Activated naive CD8-positive, alpha-beta T cell treated with anti-CD3 and anti-CD28 coated beads for 36 hours (primary cell): Measurements from ENCODE around the gene RIMBP3C. TPM values are rescaled to one million over a fixed set of nuclear protein-coding genes. Genes with fewer than 3 reads are reported as not detected.
"Not testable (repeated sequence)": the region's sequence is repeated elsewhere in the genome, so short reads cannot be mapped to it uniquely, and the experiment has no call there.

Experiments
- DNase-seq: peaks from one replicate; pipeline ENCODE4 v3.0.0; 2021
- H3K27ac Mint-ChIP-seq: one replicate; pipeline ENCODE4 v1.8.0; 2022; ENCODE audit warnings: mild to moderate bottlenecking, moderate library complexity, mixed read lengths
- H3K27me3 Mint-ChIP-seq: one replicate; pipeline ENCODE4 v1.8.0; 2022; ENCODE audit warnings: mild to moderate bottlenecking, mixed read lengths
- H3K36me3 Mint-ChIP-seq: one replicate; pipeline ENCODE4 v1.8.0; 2021; ENCODE audit warnings: mild to moderate bottlenecking, mixed read lengths
- H3K4me1 Mint-ChIP-seq: one replicate; pipeline ENCODE4 v1.8.0; 2021; ENCODE audit warnings: mixed read lengths
- H3K4me3 Mint-ChIP-seq: one replicate; pipeline ENCODE4 v1.8.0; 2022; ENCODE audit warnings: mild to moderate bottlenecking, moderate library complexity, mixed read lengths
- H3K9me3 Mint-ChIP-seq: one replicate; pipeline ENCODE4 v1.8.0; 2022; ENCODE audit warnings: mixed read lengths
- total RNA-seq, 2 experiments: library from RNA; stranded (reverse); gene quantifications; one replicate each; pipeline ENCODE4 v1.2.3, GENCODE V29; 2021

Gene RIMBP3C, protein sequence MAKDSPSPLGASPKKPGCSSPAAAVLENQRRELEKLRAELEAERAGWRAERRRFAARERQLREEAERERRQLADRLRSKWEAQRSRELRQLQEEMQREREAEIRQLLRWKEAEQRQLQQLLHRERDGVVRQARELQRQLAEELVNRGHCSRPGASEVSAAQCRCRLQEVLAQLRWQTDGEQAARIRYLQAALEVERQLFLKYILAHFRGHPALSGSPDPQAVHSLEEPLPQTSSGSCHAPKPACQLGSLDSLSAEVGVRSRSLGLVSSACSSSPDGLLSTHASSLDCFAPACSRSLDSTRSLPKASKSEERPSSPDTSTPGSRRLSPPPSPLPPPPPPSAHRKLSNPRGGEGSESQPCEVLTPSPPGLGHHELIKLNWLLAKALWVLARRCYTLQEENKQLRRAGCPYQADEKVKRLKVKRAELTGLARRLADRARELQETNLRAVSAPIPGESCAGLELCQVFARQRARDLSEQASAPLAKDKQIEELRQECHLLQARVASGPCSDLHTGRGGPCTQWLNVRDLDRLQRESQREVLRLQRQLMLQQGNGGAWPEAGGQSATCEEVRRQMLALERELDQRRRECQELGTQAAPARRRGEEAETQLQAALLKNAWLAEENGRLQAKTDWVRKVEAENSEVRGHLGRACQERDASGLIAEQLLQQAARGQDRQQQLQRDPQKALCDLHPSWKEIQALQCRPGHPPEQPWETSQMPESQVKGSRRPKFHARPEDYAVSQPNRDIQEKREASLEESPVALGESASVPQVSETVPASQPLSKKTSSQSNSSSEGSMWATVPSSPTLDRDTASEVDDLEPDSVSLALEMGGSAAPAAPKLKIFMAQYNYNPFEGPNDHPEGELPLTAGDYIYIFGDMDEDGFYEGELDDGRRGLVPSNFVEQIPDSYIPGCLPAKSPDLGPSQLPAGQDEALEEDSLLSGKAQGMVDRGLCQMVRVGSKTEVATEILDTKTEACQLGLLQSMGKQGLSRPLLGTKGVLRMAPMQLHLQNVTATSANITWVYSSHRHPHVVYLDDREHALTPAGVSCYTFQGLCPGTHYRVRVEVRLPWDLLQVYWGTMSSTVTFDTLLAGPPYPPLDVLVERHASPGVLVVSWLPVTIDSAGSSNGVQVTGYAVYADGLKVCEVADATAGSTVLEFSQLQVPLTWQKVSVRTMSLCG (N-terminal part only)
- total RNA-seq, result under 1 TPM; 0.06 to 0.20 TPM

DNA sequence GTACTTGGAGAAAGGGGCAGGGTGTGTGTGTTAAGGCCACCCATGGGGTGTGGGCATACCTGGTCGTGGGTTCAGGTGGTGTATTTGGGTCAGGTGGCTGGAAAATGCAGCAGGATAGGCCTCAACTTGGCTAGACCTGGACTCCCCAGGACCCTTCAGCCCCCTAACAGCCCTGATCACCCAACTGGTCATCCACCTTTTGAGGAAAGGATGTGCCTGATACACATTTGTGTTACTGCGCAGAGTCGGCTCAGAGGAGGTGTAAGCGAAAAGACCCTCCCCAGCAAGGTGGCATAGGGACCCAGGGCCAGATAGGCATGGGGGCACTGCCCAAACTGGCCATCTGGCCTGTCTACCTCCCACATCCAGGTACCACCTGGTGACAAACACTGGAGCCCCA, at the start of gene RIMBP3C:
RIMBP3C (minus strand) TSS at position 101 of the 400 bp plus-strand sequence. CDS start 485 bp downstream, outside the sequence.
- not testable (repeated sequence) for H3K27ac Mint-ChIP-seq, DNase-seq, H3K4me3 Mint-ChIP-seq, H3K36me3 Mint-ChIP-seq, H3K27me3 Mint-ChIP-seq, H3K9me3 Mint-ChIP-seq, H3K4me1 Mint-ChIP-seq

DNA sequence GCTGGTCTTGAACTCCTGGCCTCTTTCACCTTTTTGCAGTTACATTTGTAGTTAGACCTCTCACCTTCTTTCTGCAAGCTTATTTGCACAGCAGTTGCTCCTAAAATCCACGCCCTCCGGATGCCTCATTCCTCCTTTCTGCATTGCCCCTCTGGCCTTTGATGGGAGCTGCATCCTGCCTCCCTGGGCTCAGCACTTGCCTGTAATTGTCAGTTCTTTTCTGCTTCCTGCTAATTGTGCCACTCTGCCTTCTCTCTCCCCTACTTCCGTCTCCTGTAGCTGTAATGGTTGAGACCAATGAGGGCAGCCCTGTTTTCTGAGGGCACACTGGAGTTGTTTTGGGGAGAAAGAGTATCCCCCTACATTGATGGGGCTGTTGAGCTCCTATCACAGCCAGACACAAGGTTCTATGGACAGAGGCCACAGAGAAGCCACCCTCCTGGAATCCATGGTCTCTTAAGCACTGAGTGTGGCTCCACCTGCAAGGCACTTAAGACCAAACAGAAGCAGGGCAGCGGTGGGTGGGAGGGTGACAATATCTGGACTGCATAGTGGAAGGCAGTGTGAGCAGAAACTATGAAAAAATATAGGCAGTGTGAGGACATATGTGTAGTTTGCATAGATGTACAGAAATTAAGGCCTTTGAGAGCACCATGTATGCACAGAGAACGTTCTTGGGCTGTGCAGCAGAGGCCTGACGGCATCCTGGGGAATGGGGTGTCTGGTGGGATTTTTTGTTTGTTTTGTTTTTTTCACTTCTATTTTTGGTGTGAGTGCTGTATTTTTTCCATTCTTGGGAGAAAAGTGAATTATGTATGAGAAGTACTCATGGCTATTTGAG, 48.0 kb upstream of the RIMBP3C start:
- Mint-ChIP-seq H3K4me3 (no peak overlapping the region), H3K9me3 (no peaks in the 10 kb centered on the region), H3K27me3 (no peaks in the 10 kb centered on the region), H3K27ac (peak overlapping the region; percentile 51), H3K4me1 (peaks cover 20% of the 10 kb centered on the region), H3K36me3 (peaks cover 36% of the 10 kb centered on the region)
- DNase-seq, result no peak

DNA sequence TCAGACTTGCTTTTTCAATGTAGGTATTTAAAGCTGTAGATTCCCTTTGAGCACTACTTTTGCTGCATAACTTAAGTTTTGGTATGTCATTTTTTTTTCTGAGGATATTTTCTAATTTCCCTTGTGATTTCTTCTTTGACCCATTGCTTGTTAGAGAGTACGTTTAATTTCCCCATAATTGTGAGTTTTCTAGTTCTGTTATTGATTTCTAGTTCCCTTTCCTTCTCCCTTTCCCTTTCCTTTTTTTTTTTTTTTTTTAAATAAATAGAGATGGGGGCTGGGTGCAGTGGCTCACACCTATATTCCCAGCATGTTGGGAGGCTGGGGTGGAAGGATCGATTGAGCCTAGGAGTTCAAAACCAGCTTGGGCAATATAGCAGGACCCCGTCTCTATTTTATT, 47.0 kb upstream of the RIMBP3C start:
- no peak for DNase-seq
- Mint-ChIP-seq H3K4me3 (no peak overlapping the region), H3K36me3 (peaks cover 46% of the 10 kb centered on the region), H3K4me1 (peaks cover 23% of the 10 kb centered on the region), H3K27ac (peak overlapping the region; percentile 66), H3K27me3 (no peaks in the 10 kb centered on the region), H3K9me3 (no peaks in the 10 kb centered on the region)

DNA sequence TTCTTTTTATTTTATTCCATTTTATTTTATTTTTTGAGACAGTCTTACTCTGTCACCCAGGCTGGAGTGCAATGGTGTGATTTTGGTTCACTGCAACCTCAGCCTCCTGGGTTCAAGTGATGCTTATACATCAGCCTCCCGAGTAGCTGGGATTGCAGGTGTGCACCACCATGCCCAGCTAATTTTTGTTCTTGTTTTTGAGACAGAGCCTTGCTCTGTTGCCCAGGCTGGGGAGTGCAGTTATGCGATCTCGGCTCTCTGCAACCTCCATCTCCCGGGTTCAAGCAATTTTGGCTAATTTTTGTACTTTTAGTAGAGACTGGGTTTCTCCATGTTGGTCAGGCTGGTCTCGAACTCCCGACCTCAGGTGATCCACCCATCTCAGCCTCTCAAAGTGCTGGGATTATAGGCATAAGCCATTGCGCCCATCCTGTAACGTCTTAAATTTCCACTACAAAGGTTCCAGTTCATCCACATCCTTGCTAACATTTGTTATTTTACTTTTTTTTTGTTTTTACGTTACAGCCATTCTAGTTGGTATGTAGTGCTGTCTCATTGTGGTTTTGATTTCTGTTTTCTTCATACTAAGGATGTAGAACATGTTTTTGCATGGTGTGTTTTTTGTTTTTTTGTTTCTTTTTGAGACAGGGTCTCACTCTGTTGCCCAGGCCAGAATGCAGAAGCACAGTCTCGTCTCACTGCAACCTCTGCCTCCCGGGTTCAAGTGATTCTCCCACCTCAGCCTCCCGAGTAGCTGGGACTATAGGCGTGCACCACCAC, 45.3 kb upstream of the RIMBP3C start:
- not testable (repeated sequence) for H3K4me3 Mint-ChIP-seq, H3K27ac Mint-ChIP-seq, H3K9me3 Mint-ChIP-seq, H3K27me3 Mint-ChIP-seq, DNase-seq
- peaks cover 24% of the 10 kb centered on the region for H3K4me1 Mint-ChIP-seq
- H3K36me3 Mint-ChIP-seq, result peaks cover 45% of the 10 kb centered on the region

DNA sequence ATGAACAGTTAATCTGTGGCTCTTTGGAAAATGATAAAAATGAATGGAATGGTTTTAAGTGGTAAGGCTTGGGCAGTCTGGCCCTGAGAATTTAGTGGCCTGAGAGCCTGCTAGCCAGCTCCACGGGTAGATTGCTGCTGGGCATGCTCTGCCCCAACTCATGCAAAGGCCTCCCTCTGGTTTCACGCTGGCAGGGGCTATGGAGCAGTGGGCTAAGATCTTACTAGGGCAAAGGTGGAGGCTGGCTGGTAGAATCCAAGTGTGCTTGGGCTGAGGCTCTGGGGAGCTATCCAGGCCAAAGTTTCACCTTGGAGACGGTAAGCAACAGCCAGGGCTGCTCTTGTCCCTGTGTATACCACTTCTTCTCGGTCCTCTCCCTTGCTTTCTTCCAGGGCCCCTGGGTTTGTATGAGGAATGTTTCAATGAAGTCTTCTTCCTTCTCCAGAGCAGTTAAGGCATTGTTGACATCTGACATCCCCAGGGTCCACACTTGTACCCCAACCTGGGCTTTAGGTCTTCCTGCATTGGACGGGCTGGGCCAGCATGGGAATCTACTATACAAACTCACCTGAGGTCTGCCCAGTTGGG, 43.7 kb upstream of the RIMBP3C start:
- H3K27me3 Mint-ChIP-seq, result no peaks in the 10 kb centered on the region
- H3K36me3 Mint-ChIP-seq, result peaks cover 45% of the 10 kb centered on the region
- no peaks in the 10 kb centered on the region for H3K9me3 Mint-ChIP-seq
- no peak for DNase-seq
- H3K4me3 Mint-ChIP-seq, result no peak overlapping the region
- H3K27ac Mint-ChIP-seq, result no peak overlapping the region
- H3K4me1 Mint-ChIP-seq, result peaks cover 29% of the 10 kb centered on the region

DNA sequence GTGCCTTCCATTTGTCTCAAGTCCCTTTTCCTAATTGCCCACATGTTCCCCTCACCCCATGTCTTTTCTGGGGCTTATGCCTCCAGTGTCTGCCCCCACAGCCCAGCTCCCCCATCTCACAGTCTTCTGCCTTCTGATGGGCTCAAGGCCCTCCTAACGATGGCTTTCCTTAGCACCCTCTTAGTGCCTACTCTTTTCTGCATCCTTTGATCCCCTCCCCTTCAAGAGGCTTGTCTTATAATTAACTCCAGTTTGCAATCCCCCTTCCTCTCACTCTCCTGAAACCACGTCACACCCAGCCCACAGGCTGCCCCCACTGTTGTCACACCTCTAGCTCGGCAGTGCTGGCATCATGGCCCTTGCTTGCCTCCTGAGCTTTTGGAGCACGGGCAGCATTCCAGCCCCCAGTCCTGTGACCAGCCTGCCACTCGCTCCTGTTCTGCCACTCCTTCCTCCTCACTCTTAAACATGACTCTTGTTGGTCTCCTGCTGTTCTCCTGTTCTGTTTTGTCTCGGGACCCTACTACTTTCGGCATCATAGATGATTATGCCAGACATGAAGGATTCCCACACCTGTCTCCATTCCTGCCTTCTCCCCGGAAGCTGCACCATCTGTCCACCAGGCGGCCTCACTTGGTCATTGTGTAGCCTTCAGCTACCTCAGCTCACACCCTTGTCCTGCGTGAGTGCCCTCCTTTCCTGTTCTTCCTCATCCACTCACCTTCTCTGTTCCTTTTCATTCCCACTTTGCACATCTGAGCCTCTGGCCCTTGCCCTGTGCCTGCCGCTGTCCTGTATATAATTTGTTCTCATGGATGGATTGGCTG, 42.4 kb upstream of the RIMBP3C start:
- Mint-ChIP-seq H3K4me1 (peaks cover 26% of the 10 kb centered on the region), H3K9me3 (no peaks in the 10 kb centered on the region), H3K4me3 (no peak overlapping the region), H3K27me3 (no peaks in the 10 kb centered on the region), H3K27ac (no peak overlapping the region), H3K36me3 (peaks cover 39% of the 10 kb centered on the region)
- DNase-seq, result no peak

DNA sequence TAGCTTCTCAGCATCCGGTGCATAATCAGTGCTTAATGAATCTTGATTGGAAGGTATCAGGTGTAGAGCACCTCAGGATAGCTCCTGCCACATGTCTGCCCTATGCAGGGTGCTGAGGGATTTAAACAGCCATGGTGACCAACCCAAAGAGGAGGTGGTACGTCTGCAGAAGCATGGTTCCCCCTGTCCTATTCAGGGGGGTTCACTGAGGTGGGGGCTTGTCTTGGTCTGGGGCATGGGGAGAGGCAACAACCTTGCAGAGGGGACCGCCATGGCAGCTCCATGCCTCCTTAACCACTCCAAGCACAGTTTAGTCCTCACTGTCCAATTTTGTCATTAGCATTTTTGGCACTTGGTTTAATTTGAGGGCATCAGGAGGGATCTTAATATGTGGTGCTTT, 41.2 kb upstream of the RIMBP3C start:
- peaks cover 35% of the 10 kb centered on the region for H3K36me3 Mint-ChIP-seq
- H3K27ac Mint-ChIP-seq, result no peak overlapping the region
- H3K9me3 Mint-ChIP-seq, result no peaks in the 10 kb centered on the region
- H3K4me1 Mint-ChIP-seq, result peaks cover 32% of the 10 kb centered on the region
- H3K27me3 Mint-ChIP-seq, result no peaks in the 10 kb centered on the region
- H3K4me3 Mint-ChIP-seq, result no peak overlapping the region
- DNase-seq, result no peak

DNA sequence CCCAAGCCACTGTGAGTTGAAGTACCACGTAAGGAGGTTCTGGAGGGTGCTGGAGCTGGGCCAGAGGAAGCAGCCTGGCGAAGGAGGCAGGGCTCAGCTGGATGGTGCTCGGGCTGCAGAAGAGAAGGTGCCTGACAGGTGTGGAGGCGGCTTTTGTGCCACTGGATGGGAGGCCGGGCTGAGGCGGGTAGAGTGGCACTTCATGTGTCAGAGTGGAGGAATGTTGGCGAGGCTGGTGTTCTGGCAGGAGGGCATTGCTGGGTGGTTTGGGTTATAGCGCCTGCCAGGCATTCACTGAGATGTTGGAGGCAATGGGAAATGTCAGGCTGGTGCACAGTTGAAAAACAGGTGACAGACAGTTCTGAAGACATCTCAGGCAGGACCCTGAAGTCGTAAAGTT, 40.4 kb upstream of the RIMBP3C start:
- no peaks in the 10 kb centered on the region for H3K9me3 Mint-ChIP-seq
- H3K4me1 Mint-ChIP-seq, result peaks cover 34% of the 10 kb centered on the region
- peak overlapping the region; percentile 31 for H3K27ac Mint-ChIP-seq
- H3K27me3 Mint-ChIP-seq, result no peaks in the 10 kb centered on the region
- H3K36me3 Mint-ChIP-seq, result peaks cover 34% of the 10 kb centered on the region
- no peak for DNase-seq
- H3K4me3 Mint-ChIP-seq, result no peak overlapping the region

DNA sequence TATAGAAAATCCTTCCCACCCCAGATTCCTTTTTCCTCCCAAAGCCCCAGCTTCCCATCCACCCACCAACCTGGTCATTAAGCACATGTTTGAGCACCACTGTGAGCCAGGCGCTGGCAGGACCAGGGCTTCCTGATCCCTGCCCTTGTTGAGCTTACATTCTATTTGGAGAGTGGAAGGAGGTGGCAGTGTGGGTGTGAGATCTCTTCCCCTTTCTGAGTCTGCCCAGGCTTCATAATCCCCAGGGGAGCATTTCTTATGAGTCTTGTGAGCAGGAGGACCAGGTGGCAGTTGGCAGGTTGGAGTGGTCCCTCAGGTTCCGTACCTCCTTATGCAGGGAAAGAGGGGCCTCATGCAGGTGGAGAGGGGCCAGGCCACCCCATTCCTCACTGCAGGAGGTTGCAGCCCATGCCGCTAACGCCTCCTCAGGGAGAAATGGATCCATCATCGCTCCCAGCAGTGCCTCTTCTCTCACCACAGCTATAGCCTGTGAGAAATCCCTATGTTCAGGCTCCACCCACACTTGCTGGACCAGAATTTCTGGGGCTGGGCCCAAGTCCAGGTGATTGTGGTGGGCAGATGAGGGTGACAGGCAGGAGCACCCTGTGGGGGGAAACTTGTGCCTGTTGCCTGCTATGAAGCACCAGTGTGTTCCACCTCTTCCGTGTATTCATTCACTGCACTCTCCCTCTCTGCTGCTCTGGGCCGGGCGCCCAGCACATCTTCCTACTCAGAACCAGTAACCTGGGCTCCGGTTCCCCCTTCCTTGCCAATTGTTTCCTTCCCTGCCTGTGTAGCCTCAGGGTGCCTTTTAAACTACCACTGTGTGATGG, 39.8 kb upstream of the RIMBP3C start:
- DNase-seq, result no peak
- Mint-ChIP-seq H3K27ac (peak overlapping the region; percentile 67), H3K36me3 (peaks cover 29% of the 10 kb centered on the region), H3K27me3 (no peaks in the 10 kb centered on the region), H3K9me3 (no peaks in the 10 kb centered on the region), H3K4me3 (no peak overlapping the region), H3K4me1 (peaks cover 34% of the 10 kb centered on the region)

DNA sequence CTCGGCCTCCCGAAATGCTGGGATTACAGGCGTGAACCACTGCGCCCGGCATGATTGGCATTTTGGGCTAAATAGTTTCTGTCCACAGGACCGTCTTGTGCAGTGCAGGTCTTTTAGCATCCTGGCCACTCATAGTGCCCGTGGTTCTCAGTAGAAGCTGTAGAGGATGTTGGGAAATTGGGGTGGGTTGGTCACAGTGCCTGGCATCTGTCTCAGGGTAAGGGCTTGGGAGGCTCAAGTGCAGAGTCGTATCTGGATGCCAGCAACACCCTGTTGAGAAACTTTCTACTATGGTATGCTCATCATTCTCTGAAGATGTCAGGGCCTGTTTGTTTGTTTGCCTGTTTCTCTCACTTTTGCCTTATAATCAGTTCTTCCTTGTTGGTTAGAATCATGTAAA, 38.1 kb upstream of the RIMBP3C start:
- Mint-ChIP-seq H3K36me3 (peaks cover 19% of the 10 kb centered on the region), H3K4me1 (peaks cover 43% of the 10 kb centered on the region), H3K4me3 (no peak overlapping the region), H3K27me3 (no peaks in the 10 kb centered on the region), H3K9me3 (no peaks in the 10 kb centered on the region), H3K27ac (no peak overlapping the region)
- DNase-seq, result no peak

DNA sequence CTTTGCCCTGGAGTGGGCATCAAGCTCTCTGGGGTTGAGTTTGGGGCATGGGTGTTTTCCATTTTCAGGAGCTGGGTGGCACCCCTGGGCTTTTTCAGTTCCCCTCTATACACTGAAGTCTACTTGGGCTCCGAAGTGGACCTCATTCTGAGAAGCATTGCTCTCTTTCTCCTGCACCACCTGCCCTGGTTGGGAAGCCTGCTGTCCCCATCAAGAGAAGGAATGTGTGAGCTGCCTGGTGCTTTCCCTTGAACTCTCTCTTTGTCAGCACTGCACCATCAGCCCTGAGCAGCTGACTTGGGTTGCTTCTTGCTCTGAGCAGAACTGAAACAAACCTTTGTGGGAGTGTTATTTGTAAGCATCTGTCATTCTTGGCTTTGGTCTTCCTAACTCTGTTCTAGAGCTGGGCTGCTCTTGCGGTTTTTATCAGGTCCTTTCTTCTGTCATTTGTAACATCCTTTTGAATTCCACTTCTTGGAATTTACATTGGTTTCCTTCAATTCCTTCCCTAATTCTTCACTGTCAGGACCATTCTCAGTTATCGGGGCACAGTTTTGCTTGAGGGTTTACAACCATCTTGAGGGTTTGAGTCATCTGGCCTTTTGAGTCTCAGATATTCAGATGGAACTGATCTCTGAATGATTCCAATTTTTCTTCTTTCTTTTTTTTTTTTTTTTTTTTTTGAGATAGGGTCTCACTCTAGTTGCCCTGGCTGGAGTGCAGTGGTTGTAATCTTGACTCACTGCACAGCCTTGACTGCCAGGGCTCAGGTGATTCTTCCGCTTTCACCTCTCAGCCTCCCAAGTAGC, 36.7 kb upstream of the RIMBP3C start:
- Mint-ChIP-seq H3K36me3 (peaks cover 6% of the 10 kb centered on the region), H3K4me3 (no peak overlapping the region), H3K27ac (peak overlapping the region; percentile 88), H3K27me3 (no peaks in the 10 kb centered on the region), H3K4me1 (peaks cover 42% of the 10 kb centered on the region), H3K9me3 (no peaks in the 10 kb centered on the region)
- peak; percentile 55 for DNase-seq
